Adrenal gland (tissue), 5 donors: ENCODE results near the gene CTRB2.

ENCODE experiments used
- CTCF ChIP-seq, 6 experiments: fragments of 450-650 bp in 4 of 6; fragments of 200-600 bp in 2 of 6; sonication (generic) in 1 of 6; IDR thresholded peaks; 1 replicate in 5 of 6; 2 replicates in 1 of 6; pipeline versions ENCODE4 v1.5.1 to v1.8.0; 2016 to 2021; ENCODE audit warnings: antibody characterized with exemption in 6 of 6, mild to moderate bottlenecking in 2 of 6, moderate library complexity in 1 of 6
- POLR2A ChIP-seq, 2 donors: fragments of 450-650 bp; IDR thresholded peaks; one replicate each; pipeline ENCODE4 v1.6.1; 2017; ENCODE audit warnings: antibody characterized with exemption in 2 of 2, mild to moderate bottlenecking in 2 of 2, moderate library complexity in 1 of 2
- donor health status: DM: no; HTN: no; CAD: no.

GRCh38 chr16:75188832-75189477 lies 18.0 kb downstream of the CTRB2 start:
- TF ChIP-seq CTCF (IDR thresholded peaks at IDR 0.05) (no peak), POLR2A (IDR thresholded peaks at IDR 0.05) (no peak)
